Mucosa of descending colon (tissue), 3 donors: Measurements from ENCODE around the gene NBAS. TPM values are rescaled to one million over a fixed set of nuclear protein-coding genes. Genes with fewer than 3 reads are reported as not detected.

Source experiments
- ATAC-seq: fragments of 200-7000 bp; cut with Tn5 transposase; one replicate; pipeline ENCODE4 v1.9.1; 2020; ENCODE audit warnings: mild to moderate bottlenecking, moderate library complexity
- DNase-seq, 3 donors: peaks; one replicate each; pipeline ENCODE4 v3.0.0-alpha.2; 2020
- H3K36me3 ChIP-seq: fragments of 200-600 bp; one replicate; pipeline ENCODE4 v1.8.0; 2021; ENCODE audit warnings: low read depth, mild to moderate bottlenecking
- H3K4me1 ChIP-seq: fragments of 200-600 bp; one replicate; pipeline ENCODE4 v1.8.0; 2021; ENCODE audit warnings: low read depth, mild to moderate bottlenecking
- H3K4me3 ChIP-seq: fragments of 200-600 bp; one replicate; pipeline ENCODE4 v1.8.0; 2021; ENCODE audit warnings: mild to moderate bottlenecking
- H3K9me3 ChIP-seq: fragments of 200-600 bp; one replicate; pipeline ENCODE4 v1.8.0; 2021; ENCODE audit warnings: mild to moderate bottlenecking
- intact Hi-C, 2 donors: fragments of 100-400 bp; cut with DNase I in 1 of 2; cut with micrococcal nuclease in 1 of 2; formaldehyde crosslinking; loops; one replicate each; pipeline versions ENCODE4 v1.11.0 to v1.11.1; 2022; cut with DNase I, micrococcal nuclease
- total RNA-seq, 3 donors: library from RNA; stranded (reverse); fragmentation: NEBNext Ultra II Directional in 2 of 3; extraction: Animal tissue kit (Norgen Biotek cat#: 25700) in 2 of 3; gene quantifications; one replicate each; pipeline versions ENCODE4 v1.2.1 to v1.2.4, GENCODE V29; 2021 to 2023
- TF ChIP-seq, protein P1 (sequence below): fragments of 200-600 bp; IDR thresholded peaks from one replicate; pipeline ENCODE4 v1.8.0; 2022; ENCODE audit warnings: antibody characterized with exemption, mild to moderate bottlenecking
- donor health status: DM: no; HTN: no; CAD: no; lungs with moderate emphysema.
- donor health status: DM: no; HTN: no; CAD: no.
- donor health status: DM: no; HTN: yes; CAD: no.

NBAS gene
- total RNA-seq, 3 donors from 2014 or later, result 25.8 to 50.2 (median 32.8) TPM

DNA sequence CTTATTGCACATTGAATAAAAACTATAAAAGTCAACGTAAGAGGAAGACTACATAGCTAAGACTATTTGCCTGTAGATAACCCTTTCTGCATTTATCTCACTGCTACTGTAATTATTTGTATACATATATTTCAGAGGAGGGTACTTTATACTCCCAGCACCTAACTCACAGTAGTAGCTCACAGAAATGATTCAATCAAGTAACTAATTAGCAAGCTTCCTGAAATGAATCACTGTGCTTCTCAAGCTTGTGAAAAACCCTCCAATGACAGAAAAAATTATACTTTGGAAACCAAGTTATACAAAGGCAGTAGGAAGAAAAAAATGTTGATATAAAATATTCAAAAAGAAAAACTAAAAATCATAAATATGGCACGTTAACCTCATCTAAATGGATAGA is 124.9 kb downstream of the NBAS start:
- DNase-seq (no peak), ATAC-seq (no peak)
- TF ChIP-seq, protein P1, sequence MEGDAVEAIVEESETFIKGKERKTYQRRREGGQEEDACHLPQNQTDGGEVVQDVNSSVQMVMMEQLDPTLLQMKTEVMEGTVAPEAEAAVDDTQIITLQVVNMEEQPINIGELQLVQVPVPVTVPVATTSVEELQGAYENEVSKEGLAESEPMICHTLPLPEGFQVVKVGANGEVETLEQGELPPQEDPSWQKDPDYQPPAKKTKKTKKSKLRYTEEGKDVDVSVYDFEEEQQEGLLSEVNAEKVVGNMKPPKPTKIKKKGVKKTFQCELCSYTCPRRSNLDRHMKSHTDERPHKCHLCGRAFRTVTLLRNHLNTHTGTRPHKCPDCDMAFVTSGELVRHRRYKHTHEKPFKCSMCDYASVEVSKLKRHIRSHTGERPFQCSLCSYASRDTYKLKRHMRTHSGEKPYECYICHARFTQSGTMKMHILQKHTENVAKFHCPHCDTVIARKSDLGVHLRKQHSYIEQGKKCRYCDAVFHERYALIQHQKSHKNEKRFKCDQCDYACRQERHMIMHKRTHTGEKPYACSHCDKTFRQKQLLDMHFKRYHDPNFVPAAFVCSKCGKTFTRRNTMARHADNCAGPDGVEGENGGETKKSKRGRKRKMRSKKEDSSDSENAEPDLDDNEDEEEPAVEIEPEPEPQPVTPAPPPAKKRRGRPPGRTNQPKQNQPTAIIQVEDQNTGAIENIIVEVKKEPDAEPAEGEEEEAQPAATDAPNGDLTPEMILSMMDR, result no peak

DNA sequence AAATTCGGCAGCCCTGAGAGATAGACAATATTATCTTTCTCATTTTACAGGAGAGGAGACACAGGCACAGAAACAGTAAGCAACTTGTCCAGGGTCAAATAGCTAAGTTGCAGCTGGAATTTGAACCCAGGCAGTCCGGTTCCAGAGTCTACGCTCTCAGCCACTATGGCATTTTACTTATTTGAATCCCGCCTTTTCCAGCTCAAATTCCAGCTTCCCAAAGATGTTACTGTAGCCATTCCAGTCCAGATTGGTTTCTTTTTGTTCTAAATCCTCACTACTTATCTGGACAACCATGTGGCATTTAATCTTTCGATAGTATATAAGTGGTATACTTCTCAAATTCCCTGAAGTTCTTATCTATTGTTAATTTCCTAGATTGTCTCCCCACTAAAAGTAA is 125.7 kb downstream of the NBAS start:
- TF ChIP-seq, protein P1, result no peak
- Histone ChIP-seq H3K36me3 (no peaks in the 10 kb centered on the region), H3K9me3 (no peaks in the 10 kb centered on the region), H3K4me1 (no peaks in the 10 kb centered on the region), H3K4me3 (no peak overlapping the region)
- intact Hi-C loops, result no loop called here
- no peak for DNase-seq
- peak; percentile 31 for ATAC-seq

More for the DNA sequence above, 124.9 kb downstream of the NBAS start:
- Histone ChIP-seq H3K36me3 (no peaks in the 10 kb centered on the region), H3K9me3 (no peaks in the 10 kb centered on the region), H3K4me3 (no peak overlapping the region), H3K4me1 (no peaks in the 10 kb centered on the region)
- intact Hi-C loops, result no loop called here

DNA sequence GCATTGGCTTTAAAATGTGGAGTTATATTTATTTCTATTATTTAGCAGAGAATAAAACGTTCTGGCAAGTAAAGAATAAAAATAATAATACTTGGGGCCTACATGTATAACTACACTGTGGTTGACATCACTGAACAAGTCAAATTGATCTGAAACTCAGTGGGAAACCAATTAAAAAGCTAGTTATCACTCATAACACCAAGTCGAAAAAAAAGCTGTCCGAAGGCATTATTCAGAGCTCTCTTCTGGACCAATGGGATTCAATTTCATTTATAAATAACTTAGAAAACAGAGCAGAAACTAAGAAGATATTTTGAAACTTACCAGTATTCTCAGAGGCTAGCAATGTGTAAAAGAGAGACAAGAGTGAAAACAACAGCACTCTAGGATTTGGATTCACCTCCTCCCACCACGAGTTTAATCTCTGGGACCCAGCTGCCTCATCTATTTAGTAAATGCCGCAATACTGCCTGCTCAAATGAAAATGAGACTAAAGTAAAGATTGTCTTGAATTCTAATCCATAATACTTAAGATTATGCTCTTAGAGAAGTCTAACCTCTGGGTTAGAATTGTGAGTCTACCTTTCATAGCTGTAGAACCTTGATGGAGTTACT is 128.4 kb downstream of the NBAS start:
- ATAC-seq (no peak), DNase-seq (no peak)
- TF ChIP-seq, protein P1, result no peak
- H3K36me3 ChIP-seq, result no peaks in the 10 kb centered on the region
- H3K4me1 ChIP-seq, result no peaks in the 10 kb centered on the region
- H3K4me3 ChIP-seq, result no peak overlapping the region
- intact Hi-C loops, result no loop called here
- H3K9me3 ChIP-seq, result no peaks in the 10 kb centered on the region

DNA sequence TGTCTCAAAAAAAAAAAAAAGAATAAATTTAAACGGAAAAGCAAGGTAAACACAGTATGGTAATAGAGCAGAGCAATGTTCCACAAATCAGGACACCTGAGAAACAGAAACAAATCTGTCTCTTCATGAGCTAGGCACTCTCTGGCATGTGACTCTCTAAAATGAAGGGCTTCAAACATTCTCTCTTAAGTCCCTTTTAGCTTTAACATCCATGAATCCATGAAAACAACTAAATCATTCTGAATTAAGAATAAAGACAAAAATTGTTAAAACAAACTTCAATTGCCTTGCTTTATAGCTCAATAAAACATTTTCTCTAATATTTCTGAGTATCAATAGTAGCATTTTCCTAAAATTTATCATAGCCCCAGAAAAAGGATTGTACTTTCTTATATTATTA is 132.1 kb downstream of the NBAS start:
- Histone ChIP-seq H3K36me3 (no peaks in the 10 kb centered on the region), H3K4me3 (no peak overlapping the region), H3K9me3 (no peaks in the 10 kb centered on the region), H3K4me1 (no peaks in the 10 kb centered on the region)
- intact Hi-C loops, result no loop called here
- TF ChIP-seq, protein P1, result no peak
- ATAC-seq, result no peak
- no peak for DNase-seq

DNA sequence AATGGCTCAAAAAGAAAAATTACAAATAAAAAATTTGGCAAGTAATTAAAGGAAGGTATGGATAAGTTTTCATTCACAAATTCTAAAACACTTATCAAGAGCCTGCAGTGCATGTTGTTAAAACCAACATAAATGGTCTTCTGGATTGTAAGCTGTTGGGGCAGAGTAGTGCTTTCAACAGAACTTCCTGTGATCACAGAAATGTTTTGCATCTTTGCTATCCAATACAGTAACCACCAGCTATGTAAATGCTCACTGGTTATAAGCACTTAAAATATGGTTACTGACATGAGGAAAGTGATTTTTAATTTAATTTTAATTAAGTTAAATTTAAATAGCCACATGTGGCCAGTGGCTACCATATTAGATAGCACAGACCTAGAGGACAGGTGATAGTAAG is 133.1 kb downstream of the NBAS start:
- Histone ChIP-seq H3K4me1 (no peaks in the 10 kb centered on the region), H3K9me3 (no peaks in the 10 kb centered on the region), H3K36me3 (no peaks in the 10 kb centered on the region), H3K4me3 (no peak overlapping the region)
- ATAC-seq (no peak), DNase-seq (no peak)
- TF ChIP-seq, protein P1, result no peak
- intact Hi-C loops, result no loop called here

DNA sequence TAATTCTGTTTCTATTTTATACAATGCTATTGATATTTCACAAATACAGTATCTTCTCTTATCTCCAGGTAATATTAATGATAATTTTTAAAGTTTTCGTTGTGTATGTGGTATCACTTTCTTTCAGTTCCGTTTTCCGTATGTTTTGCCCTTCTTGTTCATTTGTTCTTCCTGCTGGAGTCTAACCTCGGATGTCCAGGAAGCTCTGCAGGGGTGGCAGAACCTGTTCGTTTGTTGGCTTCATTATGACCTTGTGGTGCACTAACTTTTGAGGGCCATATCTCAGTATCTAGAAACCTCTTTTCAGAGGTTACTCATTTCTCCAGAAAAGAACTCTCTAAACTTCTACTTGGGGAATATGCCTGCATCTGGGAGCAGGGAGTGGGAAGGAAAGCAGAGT is 134.5 kb downstream of the NBAS start:
- TF ChIP-seq, protein P1, result no peak
- Histone ChIP-seq H3K4me1 (no peaks in the 10 kb centered on the region), H3K9me3 (no peaks in the 10 kb centered on the region), H3K4me3 (no peak overlapping the region), H3K36me3 (no peaks in the 10 kb centered on the region)
- DNase-seq (no peak), ATAC-seq (no peak)
- intact Hi-C loops, result no loop called here
